ENCODE data around the gene FUZ. TPM values are rescaled to one million over a fixed set of nuclear protein-coding genes. Genes with fewer than 3 reads are reported as not detected.
"Not testable (repeated sequence)": the region's sequence is repeated elsewhere in the genome, so short reads cannot be mapped to it uniquely, and the experiment has no call there.

Gene FUZ
- total and polyA plus RNA-seq, 9 donors = 13.4 to 48.6 (median 27.5) TPM

- no peak overlapping the region for H3K4me3 ChIP-seq
- no peaks in the 10 kb centered on the region for H3K9me3 ChIP-seq
- 80 to 86% (median 82%) methylated on average over 6 of the region's 6 CpGs for WGBS, 3 donors
- H3K36me3 ChIP-seq = no peaks in the 10 kb centered on the region
- intact Hi-C loops (cut with DNase I) = loop anchor here in 1 of 4 donors (5.0 kb wide), 1 partner anchor 33 kb away; no protein-coding TSS in a partner anchor
- no peaks in the 10 kb centered on the region for H3K27me3 ChIP-seq
- peaks cover 8% of the 10 kb centered on the region for H3K4me1 ChIP-seq (ENCODE audit: insufficient read depth)
- DNase-seq = no peak
- H3K27ac ChIP-seq = no peak overlapping the region
- TF ChIP-seq POLR2A (IDR thresholded peaks at IDR 0.05) = no peak
- no peak for TF ChIP-seq CTCF (IDR thresholded peaks at IDR 0.05)
- no peak for TF ChIP-seq EP300 (IDR thresholded peaks at IDR 0.05)
Observed at GRCh38 chr19:49824662-49825061, 11.6 kb upstream of the FUZ start.

- Histone ChIP-seq H3K9me3 (no peaks in the 10 kb centered on the region), H3K4me3 (no peak overlapping the region), H3K36me3 (no peaks in the 10 kb centered on the region), H3K27ac (no peak overlapping the region), H3K27me3 (no peaks in the 10 kb centered on the region), H3K4me1 (ENCODE audit: insufficient read depth) (peaks cover 11% of the 10 kb centered on the region)
- intact Hi-C loops (cut with DNase I) = loop anchor here in 1 of 4 donors (5.0 kb wide), 1 partner anchor 34 kb away; no protein-coding TSS in a partner anchor
- WGBS, 3 donors = 87 to 94% (median 87%) methylated on average over 12 of the region's 12 CpGs
- TF ChIP-seq POLR2A (IDR thresholded peaks at IDR 0.05) = no peak
- no peak for TF ChIP-seq CTCF (IDR thresholded peaks at IDR 0.05)
- TF ChIP-seq EP300 (IDR thresholded peaks at IDR 0.05) = no peak
- no peak for DNase-seq
Observed at GRCh38 chr19:49823472-49823871, 10.4 kb upstream of the FUZ start.

- Histone ChIP-seq H3K9me3 (no peaks in the 10 kb centered on the region), H3K4me3 (no peak overlapping the region), H3K27me3 (no peaks in the 10 kb centered on the region), H3K36me3 (no peaks in the 10 kb centered on the region), H3K27ac (peak overlapping the region in 1 of 2 donors; percentile 65), H3K4me1 (ENCODE audit: insufficient read depth) (peaks cover 11% of the 10 kb centered on the region)
- 20 to 41% (median 22%) methylated on average over 10 of the region's 10 CpGs for WGBS, 3 donors
- TF ChIP-seq EP300 (IDR thresholded peaks at IDR 0.05) (no peak), POLR2A (IDR thresholded peaks at IDR 0.05) (no peak), CTCF (IDR thresholded peaks at IDR 0.05) (no peak)
- DNase-seq = peak in 1 of 5 donors; percentile 45
- intact Hi-C loops (cut with DNase I) = loop anchor here in 1 of 4 donors (5.0 kb wide), 1 partner anchor 37 kb away; no protein-coding TSS in a partner anchor
Observed at GRCh38 chr19:49820125-49820524, 7.0 kb upstream of the FUZ start.

GRCh38 chr19:49819452-49820115 is 6.5 kb upstream of the FUZ start:
- peak in 1 of 5 donors; percentile 60 for DNase-seq
- H3K36me3 ChIP-seq, H3K27me3 ChIP-seq, H3K9me3 ChIP-seq: not testable (repeated sequence)
- peaks cover 11% of the 10 kb centered on the region for H3K4me1 ChIP-seq (ENCODE audit: insufficient read depth)
- H3K27ac ChIP-seq = peak overlapping the region in 1 of 2 donors; percentile 65
- 54 to 70% (median 56%) methylated on average over 7 of the region's 7 CpGs for WGBS, 3 donors
- peak overlapping the region; percentile 80 for H3K4me3 ChIP-seq
- intact Hi-C loops (cut with DNase I) = loop anchor here in 2 of 4 donors (5.0 kb wide), 2 partner anchors 33 to 38 kb away; partner anchors contain the start of gene PTOV1 (in 1 of the 2)

All from ovary (tissue), 9 donors.